ENCODE measurements around the gene KCNQ1. TPM values are rescaled to one million over a fixed set of nuclear protein-coding genes. Genes with fewer than 3 reads are reported as not detected.

Gene KCNQ1
- total and polyA plus RNA-seq, 9 of the 15 experiments (the other 6 are each of a cell fraction or from before 2014, with no cell fraction given): 0.44 TPM; not detected in 8

- no peak for TF ChIP-seq ARID4B (CRISPR knock-in tag; IDR thresholded peaks at IDR 0.05)
- TF ChIP-seq NR1H2 (CRISPR knock-in tag; IDR thresholded peaks at IDR 0.05): no peak
- no peak for TF ChIP-seq NCOA4 (IDR thresholded peaks at IDR 0.05; ENCODE audit: partially characterized antibody)
- TF ChIP-seq FOS (IDR thresholded peaks at IDR 0.05; ENCODE audit: extremely low read depth, insufficient read length): no peak
- no peak for TF ChIP-seq GTF2F1 (IDR thresholded peaks at IDR 0.05; ENCODE audit: low read depth, low read length)
- TF ChIP-seq ZNF740 (CRISPR knock-in tag; IDR thresholded peaks at IDR 0.05): no peak
- TF ChIP-seq ZNF740 (tag; IDR thresholded peaks at IDR 0.05): no peak
- TF ChIP-seq NFYB (IDR thresholded peaks at IDR 0.05; ENCODE audit: extremely low read depth, insufficient read length): no peak
- TF ChIP-seq EZH2 (IDR thresholded peaks at IDR 0.05; ENCODE audit: borderline replicate concordance, low read depth, low read length): no peak
- TF ChIP-seq CXXC5 (CRISPR knock-in tag; IDR thresholded peaks at IDR 0.05): no peak
These were observed 130.8 kb downstream of the KCNQ1 start (continued) for GRCh38 chr11:2575591-2576051.
